ENCODE data around the gene ADNP. TPM values are rescaled to one million over a fixed set of nuclear protein-coding genes. Genes with fewer than 3 reads are reported as not detected.

The ADNP gene
- polyA plus RNA-seq, 12 donors: 52.8 to 173 (median 63.5) TPM

GRCh38 chr20:50876063-50876685 is 55.1 kb downstream of the ADNP start:
- DNase-seq: no peak

- DNase-seq: no peak
These were observed 56.2 kb downstream of the ADNP start for GRCh38 chr20:50874758-50875665.

- DNase-seq: no peak
These were observed 57.0 kb downstream of the ADNP start for GRCh38 chr20:50874111-50874757.

GRCh38 chr20:50873585-50873984 is 57.7 kb downstream of the ADNP start:
- no peak for DNase-seq

- DNase-seq: no peak
These were observed 58.4 kb downstream of the ADNP start for GRCh38 chr20:50872560-50873425.

- peak; percentile 38 for DNase-seq
These were observed 60.6 kb downstream of the ADNP start for GRCh38 chr20:50870561-50871161.

- DNase-seq: no peak
These were observed 62.4 kb downstream of the ADNP start for GRCh38 chr20:50868509-50869495.

- DNase-seq: no peak
These were observed 63.4 kb downstream of the ADNP start for GRCh38 chr20:50867805-50868204.

- DNase-seq: no peak
These were observed 64.4 kb downstream of the ADNP start for GRCh38 chr20:50866831-50867230.

- no peak for DNase-seq
These were observed 65.1 kb downstream of the ADNP start for GRCh38 chr20:50866036-50866685.

- no peak for DNase-seq
These were observed 65.6 kb downstream of the ADNP start for GRCh38 chr20:50865591-50865990.

GRCh38 chr20:50865114-50865513 is 66.1 kb downstream of the ADNP start:
- no peak for DNase-seq

- DNase-seq: no peak
These were observed 68.7 kb downstream of the ADNP start for GRCh38 chr20:50862546-50862945.

GRCh38 chr20:50861012-50861411 is 70.2 kb downstream of the ADNP start:
- DNase-seq: no peak

- DNase-seq: no peak
These were observed 72.1 kb downstream of the ADNP start for GRCh38 chr20:50859161-50859560.

- no peak for DNase-seq
These were observed 72.7 kb downstream of the ADNP start for GRCh38 chr20:50858525-50858924.

GRCh38 chr20:50857348-50857747 is 73.9 kb downstream of the ADNP start:
- no peak for DNase-seq

GRCh38 chr20:50856475-50857041 is 74.7 kb downstream of the ADNP start:
- DNase-seq: no peak

Data from muscle of arm (tissue), 12 donors.